Smooth muscle cell (in vitro differentiated cells): ENCODE results near the gene ESYT3. TPM values are rescaled to one million over a fixed set of nuclear protein-coding genes. Genes with fewer than 3 reads are reported as not detected.

Source experiments
- DNase-seq: peaks from one replicate; lab custom pipeline; 2025; ENCODE audit not compliant: unreplicated experiment; lab: John Stamatoyannopoulos, UW
- H2AFZ ChIP-seq: fragments of 200-600 bp; sonication (generic); 2 replicates; pipeline ENCODE4 v1.6.0; 2016; ENCODE audit warnings: antibody characterized with exemption, low read depth, mild to moderate bottlenecking
- H3F3A ChIP-seq: fragments of 200-600 bp; sonication (generic); 2 replicates; pipeline ENCODE4 v1.6.0; 2017; ENCODE audit warnings: antibody characterized with exemption, low read depth
- H3K27ac ChIP-seq: fragments of 200-600 bp; sonication (generic); 2 replicates; pipeline ENCODE4 v1.5.1; 2016; ENCODE audit warnings: low read depth, mild to moderate bottlenecking
- H3K27me3 ChIP-seq: fragments of 200-600 bp; sonication (generic); 2 replicates; pipeline ENCODE4 v1.6.1; 2016; ENCODE audit warnings: low read depth, mild to moderate bottlenecking
- H3K36me3 ChIP-seq: fragments of 200-600 bp; sonication (generic); 2 replicates; pipeline ENCODE4 v1.5.1; 2016; ENCODE audit warnings: low read depth
- H3K4me1 ChIP-seq: fragments of 200-600 bp; sonication (generic); 2 replicates; pipeline ENCODE4 v1.5.1; 2016; ENCODE audit warnings: low read depth
- H3K4me2 ChIP-seq: fragments of 200-600 bp; sonication (generic); 2 replicates; pipeline ENCODE4 v1.6.0; 2016; ENCODE audit warnings: mild to moderate bottlenecking
- H3K4me3 ChIP-seq: fragments of 200-600 bp; sonication (generic); 2 replicates; pipeline ENCODE4 v1.5.1; 2016; ENCODE audit warnings: mild to moderate bottlenecking
- H3K79me2 ChIP-seq: fragments of 200-600 bp; sonication (generic); 2 replicates; pipeline ENCODE4 v1.6.0; 2016; ENCODE audit warnings: low read depth, mild to moderate bottlenecking
- H3K9ac ChIP-seq: fragments of 200-600 bp; sonication (generic); 2 replicates; pipeline ENCODE4 v1.6.0; 2016; ENCODE audit warnings: low read depth
- H3K9me3 ChIP-seq: fragments of 200-600 bp; sonication (generic); replicated peaks from 2 replicates; pipeline ENCODE4 v1.5.1; 2016; ENCODE audit warnings: low read depth
- H4K20me1 ChIP-seq: fragments of 200-600 bp; sonication (generic); 2 replicates; pipeline ENCODE4 v1.6.0; 2016; ENCODE audit warnings: low read depth
- CTCF ChIP-seq: fragments of 200-600 bp; sonication (generic); IDR thresholded peaks from 2 replicates; pipeline ENCODE4 v1.5.1; 2017; ENCODE audit warnings: borderline replicate concordance, mild to moderate bottlenecking, antibody characterized with exemption; ENCODE audit not compliant: insufficient read depth, poor library complexity, severe bottlenecking
- WGBS: methylation state at CpG from one replicate; pipeline ENCODE4 v1.1.7; 2016; ENCODE audit warnings: low lambda C conversion rate; 5-methylcytosine and 5-hydroxymethylcytosine counted together
- polyA plus RNA-seq: library from polyadenylated mRNA; unstranded; fragments of >200 nt; fragmentation: Nextera tagmentation; extraction: Ambion mirVana; gene quantifications from 2 replicates; pipeline ENCODE4 v1.2.1, GENCODE V29; 2016
- total RNA-seq: library from RNA; depleted of rRNA; stranded (reverse); fragments of >200 nt; gene quantifications from 2 replicates; pipeline ENCODE4 v1.2.3, GENCODE V29; 2014

ESYT3 gene
- total and polyA plus RNA-seq, 2 experiments from 2014 or later: 1.2 to 5.5 TPM

GRCh38 chr3:138395865-138396751, 38.3 kb upstream of the ESYT3 start:
- no peaks in the 10 kb centered on the region for H3K27me3 ChIP-seq
- no peak overlapping the region for H3K4me3 ChIP-seq
- H2AFZ ChIP-seq: no peak overlapping the region
- no peak overlapping the region for H3K27ac ChIP-seq
- H3K4me1 ChIP-seq: no peaks in the 10 kb centered on the region
- H3K4me2 ChIP-seq: no peak overlapping the region
- no peak for TF ChIP-seq CTCF
- H3K79me2 ChIP-seq: peaks cover 8% of the 10 kb centered on the region
- no peaks in the 10 kb centered on the region for H3F3A ChIP-seq
- H4K20me1 ChIP-seq: no peaks in the 10 kb centered on the region
- no peaks in the 10 kb centered on the region for H3K36me3 ChIP-seq
- H3K9me3 ChIP-seq: no peaks in the 10 kb centered on the region
- WGBS: 99% methylated on average over 12 of the region's 12 CpGs
- no peak overlapping the region for H3K9ac ChIP-seq
- DNase-seq: no peak

GRCh38 chr3:138396752-138397410, 37.5 kb upstream of the ESYT3 start:
- H2AFZ ChIP-seq: no peak overlapping the region
- no peak overlapping the region for H3K4me2 ChIP-seq
- H3K4me3 ChIP-seq: no peak overlapping the region
- 92% methylated on average over 14 of the region's 14 CpGs for WGBS
- H4K20me1 ChIP-seq: no peaks in the 10 kb centered on the region
- H3K27me3 ChIP-seq: no peaks in the 10 kb centered on the region
- no peak for TF ChIP-seq CTCF
- no peak for DNase-seq
- no peak overlapping the region for H3K27ac ChIP-seq
- no peaks in the 10 kb centered on the region for H3K9me3 ChIP-seq
- no peaks in the 10 kb centered on the region for H3K4me1 ChIP-seq
- peaks cover under 1% of the 10 kb centered on the region for H3K79me2 ChIP-seq
- no peaks in the 10 kb centered on the region for H3F3A ChIP-seq
- H3K9ac ChIP-seq: no peak overlapping the region
- H3K36me3 ChIP-seq: no peaks in the 10 kb centered on the region

- H3K9ac ChIP-seq: no peak overlapping the region
- no peaks in the 10 kb centered on the region for H3K4me1 ChIP-seq
- H3K27me3 ChIP-seq: no peaks in the 10 kb centered on the region
- H3K36me3 ChIP-seq: no peaks in the 10 kb centered on the region
- no peak overlapping the region for H3K4me2 ChIP-seq
- H3K9me3 ChIP-seq: no peaks in the 10 kb centered on the region
- no peak for TF ChIP-seq CTCF
- no peak overlapping the region for H3K27ac ChIP-seq
- H3F3A ChIP-seq: no peaks in the 10 kb centered on the region
- H2AFZ ChIP-seq: no peak overlapping the region
- 95% methylated on average over 4 of the region's 4 CpGs for WGBS
- H3K4me3 ChIP-seq: no peak overlapping the region
- no peak for DNase-seq
- H4K20me1 ChIP-seq: no peaks in the 10 kb centered on the region
- H3K79me2 ChIP-seq: no peaks in the 10 kb centered on the region
Measured at GRCh38 chr3:138397983-138398382, 36.4 kb upstream of the ESYT3 start.
